ENCODE results near the gene HSPD1. TPM values are rescaled to one million over a fixed set of nuclear protein-coding genes. Genes with fewer than 3 reads are reported as not detected.

HSPD1 gene
- 250 TPM for polyA plus RNA-seq (ENCODE audit: insufficient read length)

- DNase-seq (ENCODE audit: low read depth) = peak; percentile 98
Observed at GRCh38 chr2:197499594-197500502, at the start of gene HSPD1, which contains the start of gene HSPE1. HSPD1 (minus strand) TSS chr2:197499840; CDS start chr2:197498848, 992 bp downstream. HSPE1 (plus strand) TSS chr2:197500379; CDS start chr2:197500437, 58 bp downstream.

DNA sequence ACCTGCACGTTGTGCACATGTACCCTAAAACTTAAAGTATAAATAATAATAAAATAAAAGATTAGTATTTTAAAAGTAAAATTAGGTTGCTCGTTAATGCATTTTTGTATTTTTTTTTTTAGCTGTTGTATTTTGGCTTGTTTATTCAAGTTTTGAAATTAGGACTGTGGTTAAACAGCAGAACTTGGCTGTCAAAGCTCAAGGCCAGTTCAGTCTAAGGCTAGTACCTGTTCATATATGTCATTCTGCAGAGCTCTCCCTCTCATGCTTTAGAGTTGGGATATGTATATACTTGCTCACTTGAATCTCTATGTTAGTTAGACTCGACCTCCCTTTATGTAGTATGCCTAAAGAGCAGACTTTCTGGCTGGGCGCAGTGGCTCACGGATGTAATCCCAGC is 48.9 kb upstream of the HSPD1 start:
- DNase-seq (ENCODE audit: low read depth) = no peak

- DNase-seq (ENCODE audit: low read depth) = no peak
Observed at GRCh38 chr2:197547163-197547900, 47.7 kb upstream of the HSPD1 start.

DNA sequence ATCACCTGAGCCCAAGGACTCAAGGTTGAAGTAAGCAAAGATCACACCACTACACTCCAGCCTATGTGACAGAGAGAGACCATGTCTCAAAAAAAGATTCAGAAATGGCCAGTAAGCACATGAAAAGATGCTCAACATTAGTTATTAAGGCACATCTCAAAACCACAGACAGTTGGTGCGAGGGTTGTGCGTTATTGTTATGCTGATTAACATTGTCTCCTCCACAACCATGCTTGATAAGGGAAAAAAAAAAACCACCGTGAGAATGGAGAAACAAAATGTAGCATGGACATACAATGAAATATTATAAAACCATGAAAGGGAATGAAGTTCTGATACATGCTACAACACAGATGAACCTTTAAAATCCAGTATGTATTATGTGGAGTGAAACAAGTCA is 43.6 kb upstream of the HSPD1 start:
- no peak for DNase-seq (ENCODE audit: low read depth)

- no peak for DNase-seq (ENCODE audit: low read depth)
Observed at GRCh38 chr2:197539734-197540133, 40.1 kb upstream of the HSPD1 start.

- DNase-seq (ENCODE audit: low read depth) = no peak
Observed at GRCh38 chr2:197538412-197538811, 38.8 kb upstream of the HSPD1 start.

DNA sequence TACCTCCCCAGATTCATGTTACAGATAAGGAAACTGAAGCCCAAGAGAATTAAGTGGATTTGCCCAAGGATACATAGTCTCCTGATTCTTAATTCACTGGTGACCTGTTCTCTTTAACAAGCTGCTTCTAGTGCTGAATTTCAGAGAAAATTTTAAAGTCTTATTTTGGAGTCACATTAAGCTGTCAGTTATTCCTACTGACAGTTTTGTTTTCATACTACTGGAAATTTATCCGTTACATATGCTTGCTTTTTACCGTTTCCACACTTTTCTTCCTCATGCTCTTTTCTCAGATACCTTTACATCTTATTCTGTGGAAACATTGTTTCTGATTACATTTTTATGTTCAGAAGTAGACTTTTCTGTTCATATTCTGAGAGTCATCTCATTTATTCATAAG is 17.5 kb upstream of the HSPD1 start:
- DNase-seq (ENCODE audit: low read depth) = no peak

DNA sequence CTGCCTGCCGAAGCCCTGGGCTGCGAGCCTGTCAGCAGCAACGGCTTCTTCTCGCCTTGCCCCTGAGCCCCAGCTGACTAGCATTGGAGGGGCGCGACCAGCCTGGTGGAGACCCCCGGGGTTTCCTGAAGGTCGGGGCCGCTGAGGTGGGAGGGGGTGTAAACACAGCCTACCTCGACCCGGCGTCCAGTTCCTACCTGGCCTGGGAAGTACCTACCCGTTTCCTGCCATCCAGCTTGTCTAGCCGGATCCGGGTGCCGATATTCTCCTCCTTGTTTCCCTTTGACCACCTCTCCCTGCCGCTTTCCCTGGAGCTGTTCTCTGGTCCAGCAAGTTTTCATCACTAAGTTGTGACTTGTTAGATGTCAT is 16.7 kb upstream of the HSPD1 start:
- DNase-seq (ENCODE audit: low read depth) = no peak

DNA sequence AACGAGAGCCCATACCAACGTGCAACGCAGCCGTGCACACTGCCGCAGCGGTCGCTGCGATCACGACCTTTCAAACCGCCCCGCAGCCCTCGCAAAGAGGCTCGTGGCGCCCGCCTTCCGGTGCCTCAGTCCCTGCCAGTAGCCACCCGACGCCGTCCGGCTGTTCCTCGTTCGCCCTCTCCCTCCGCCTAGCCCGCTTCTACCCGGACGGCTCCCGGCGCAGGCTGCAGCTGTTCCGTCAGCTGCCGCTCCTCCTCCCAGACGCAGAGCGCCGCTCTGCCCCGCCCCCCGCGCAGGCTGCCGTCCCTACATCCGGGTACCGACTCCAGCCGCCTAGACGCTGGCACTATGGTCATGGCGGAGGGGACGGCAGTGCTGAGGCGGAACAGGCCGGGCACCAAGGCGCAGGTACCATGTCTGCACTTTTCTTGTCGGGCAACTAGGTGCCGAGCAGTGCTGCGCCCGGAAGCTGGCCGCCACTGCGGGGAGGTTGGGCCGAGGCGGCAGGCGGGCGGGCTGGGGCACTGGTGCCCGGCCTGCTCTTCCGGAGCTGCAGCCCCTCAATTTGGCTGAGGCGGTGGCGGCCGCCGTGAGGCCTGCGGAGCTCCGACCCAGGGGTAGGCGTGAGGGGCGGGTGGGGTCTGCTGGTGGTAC is 16.2 kb upstream of the HSPD1 start, which contains the start of gene MOB4:
TSS of gene MOB4 (plus strand) at position 328 of the 654 bp plus-strand sequence. CDS start at position 349, 21 bp downstream.
- peak; percentile 85 for DNase-seq (ENCODE audit: low read depth)

GRCh38 chr2:197515315-197515738 is 15.7 kb upstream of the HSPD1 start:
- DNase-seq (ENCODE audit: low read depth) = no peak

DNA sequence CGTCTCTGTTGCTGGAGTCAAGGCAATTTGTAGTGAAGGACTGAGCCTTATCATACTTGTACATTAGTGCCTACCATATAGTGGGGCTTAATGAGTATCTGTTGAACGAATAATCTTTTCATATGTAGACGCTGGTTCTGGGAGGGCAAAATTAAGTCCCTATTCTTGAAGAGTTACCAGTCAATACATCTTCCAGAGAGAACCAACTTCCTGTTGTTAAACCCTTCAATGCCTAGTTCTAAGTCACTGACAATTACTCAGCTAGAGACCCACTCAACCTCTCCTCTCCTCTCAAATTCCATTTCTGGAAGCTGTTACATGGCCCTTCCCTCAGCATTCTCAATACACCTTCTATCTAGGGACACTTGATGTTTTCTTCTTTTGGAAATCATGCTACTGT is 15.1 kb upstream of the HSPD1 start:
- DNase-seq (ENCODE audit: low read depth) = no peak

GRCh38 chr2:197513915-197514314 is 14.3 kb upstream of the HSPD1 start:
- DNase-seq (ENCODE audit: low read depth) = no peak

DNA sequence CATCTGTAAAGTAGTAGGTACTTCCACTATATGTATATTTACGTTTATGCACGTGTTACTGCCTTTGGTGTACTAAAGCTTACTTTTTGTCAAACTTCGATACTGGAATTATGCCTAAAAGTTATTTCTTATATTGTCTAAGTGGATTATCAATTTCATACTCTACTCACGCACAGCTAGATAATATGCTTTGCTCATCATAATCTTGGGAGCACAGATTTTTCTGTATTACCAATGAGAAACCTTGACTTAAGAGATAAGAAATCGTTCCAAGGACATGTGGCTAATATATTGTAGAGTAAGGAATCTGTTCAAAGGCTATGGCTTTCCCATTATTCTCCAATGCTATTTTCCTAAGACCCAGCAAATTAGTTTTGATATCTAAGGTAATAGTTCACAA is 7.0 kb upstream of the HSPD1 start:
- no peak for DNase-seq (ENCODE audit: low read depth)

DNA sequence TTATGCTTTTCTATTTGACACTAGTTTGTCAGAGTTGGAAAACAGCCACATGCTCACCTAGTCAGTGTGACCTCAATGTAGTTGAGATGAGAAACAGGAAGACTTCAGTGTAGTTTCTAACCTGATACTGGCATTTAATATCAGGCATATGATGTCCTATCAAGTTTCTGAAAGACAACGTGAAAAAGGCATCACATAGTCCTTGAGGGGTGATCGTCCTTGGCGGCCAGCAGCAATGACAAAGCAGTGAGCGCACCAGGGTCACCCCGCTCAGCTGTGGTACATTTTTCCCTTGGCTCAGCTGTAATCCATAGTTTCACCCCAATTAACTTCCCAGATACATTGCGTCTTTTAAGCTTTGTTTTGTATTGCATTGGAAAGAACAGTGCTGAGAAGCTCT is 4.9 kb upstream of the HSPD1 start:
- no peak for DNase-seq (ENCODE audit: low read depth)

- DNase-seq (ENCODE audit: low read depth) = no peak
Observed at GRCh38 chr2:197504000-197504399, 4.4 kb upstream of the HSPD1 start.

- no peak for DNase-seq (ENCODE audit: low read depth)
Observed at GRCh38 chr2:197502685-197503084, 3.0 kb upstream of the HSPD1 start.

DNA sequence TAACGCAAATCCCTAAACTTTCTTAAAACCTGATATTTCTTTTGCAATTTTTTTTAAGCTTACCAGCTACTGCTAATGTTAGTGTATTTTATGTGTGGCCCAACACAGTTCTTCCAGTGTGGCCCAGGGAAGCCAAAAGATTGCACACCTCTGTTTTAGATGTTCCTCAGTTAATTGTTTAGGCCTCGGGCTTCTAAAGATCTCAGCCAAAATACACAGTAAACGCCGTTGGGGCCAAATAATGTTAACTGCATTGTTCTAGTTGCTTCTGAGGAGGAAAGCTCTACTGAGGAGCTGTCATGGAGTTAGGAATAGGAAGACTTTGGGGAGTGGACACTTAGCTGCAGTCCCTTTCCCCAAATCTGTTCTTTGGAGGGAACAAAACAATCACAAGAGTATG is 2.6 kb upstream of the HSPD1 start:
- no peak for DNase-seq (ENCODE audit: low read depth)

GRCh38 chr2:197500503-197501131 is 977 bp upstream of the HSPD1 start:
- no peak for DNase-seq (ENCODE audit: low read depth)

DNA sequence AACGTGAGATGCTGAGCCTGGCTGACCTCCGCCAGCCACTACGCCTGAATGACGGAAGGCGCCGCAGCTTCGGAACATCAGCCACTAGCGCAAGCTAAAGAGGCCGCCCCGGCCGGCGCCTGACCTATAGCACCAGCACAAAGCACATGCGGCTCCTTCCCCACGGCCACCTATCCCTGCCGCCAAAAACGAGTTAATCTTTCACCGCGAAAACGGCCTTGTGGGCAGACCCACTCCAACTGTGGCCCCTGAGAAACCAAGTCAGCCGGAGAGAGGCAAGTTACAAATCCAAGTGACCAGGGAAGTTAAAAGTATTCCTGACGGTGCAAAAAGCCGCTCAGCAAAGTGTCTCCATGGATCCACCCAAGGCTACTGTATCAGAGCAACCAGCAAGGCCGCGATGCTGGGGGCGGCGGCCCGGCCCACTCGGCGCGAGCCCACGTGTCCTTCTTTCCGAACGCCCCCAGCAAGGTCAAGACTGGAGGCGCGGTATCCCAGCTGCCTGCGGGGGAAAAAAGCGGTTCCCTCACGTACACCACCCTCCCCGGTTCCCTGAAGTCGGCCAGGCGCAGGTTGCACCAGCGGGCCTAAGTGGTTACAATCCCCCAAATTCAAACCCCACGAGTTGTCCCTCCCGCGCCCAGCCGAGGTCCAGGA is 575 bp downstream of the HSPD1 start:
- no peak for DNase-seq (ENCODE audit: low read depth)

GRCh38 chr2:197498235-197498936 is 1.3 kb downstream of the HSPD1 start:
- DNase-seq (ENCODE audit: low read depth) = no peak

Data from forelimb muscle (tissue), 1 donor.